HepG2 (cell line): ENCODE measurements around the gene SLITRK1.

Experiments used
- FOXA3 ChIP-seq: IDR thresholded peaks from 2 replicates; pipeline ENCODE4 v1.6.1; 2016; ENCODE audit warnings: missing genetic modification reagents, missing compliant biosample characterization
- HDAC1 ChIP-seq: sonication (generic); formaldehyde crosslinking; IDR thresholded peaks from 2 replicates; pipeline ENCODE4 v1.5.1; 2020; ENCODE audit warnings: mild to moderate bottlenecking, missing genetic modification reagents
- MTF2 ChIP-seq: sonication (generic); formaldehyde crosslinking; IDR thresholded peaks from 2 replicates; pipeline ENCODE4 v1.5.0; 2020; ENCODE audit warnings: missing genetic modification reagents, borderline replicate concordance
- RBM22 ChIP-seq: fragments of 200-400 bp; formaldehyde crosslinking; optimal IDR thresholded peaks from 2 replicates; pipeline ENCODE3; 2017; ENCODE audit warnings: mild to moderate bottlenecking, low read length, moderate library complexity
- ZBTB20 ChIP-seq: sonication (generic); formaldehyde crosslinking; IDR thresholded peaks from 2 replicates; pipeline ENCODE4 v1.8.1; 2023; ENCODE audit warnings: missing genetic modification reagents, low read depth, mild to moderate bottlenecking, borderline replicate concordance
- ZNF841 ChIP-seq: sonication (generic); formaldehyde crosslinking; IDR thresholded peaks from 2 replicates; pipeline ENCODE4 v1.8.1; 2023; ENCODE audit warnings: missing genetic modification reagents, borderline replicate concordance
- TF ChIP-seq, protein P1 (sequence below): sonication (generic); formaldehyde crosslinking; IDR thresholded peaks from 2 replicates; pipeline ENCODE4 v1.4.0; 2020; ENCODE audit warnings: mild to moderate bottlenecking, missing genetic modification reagents

DNA sequence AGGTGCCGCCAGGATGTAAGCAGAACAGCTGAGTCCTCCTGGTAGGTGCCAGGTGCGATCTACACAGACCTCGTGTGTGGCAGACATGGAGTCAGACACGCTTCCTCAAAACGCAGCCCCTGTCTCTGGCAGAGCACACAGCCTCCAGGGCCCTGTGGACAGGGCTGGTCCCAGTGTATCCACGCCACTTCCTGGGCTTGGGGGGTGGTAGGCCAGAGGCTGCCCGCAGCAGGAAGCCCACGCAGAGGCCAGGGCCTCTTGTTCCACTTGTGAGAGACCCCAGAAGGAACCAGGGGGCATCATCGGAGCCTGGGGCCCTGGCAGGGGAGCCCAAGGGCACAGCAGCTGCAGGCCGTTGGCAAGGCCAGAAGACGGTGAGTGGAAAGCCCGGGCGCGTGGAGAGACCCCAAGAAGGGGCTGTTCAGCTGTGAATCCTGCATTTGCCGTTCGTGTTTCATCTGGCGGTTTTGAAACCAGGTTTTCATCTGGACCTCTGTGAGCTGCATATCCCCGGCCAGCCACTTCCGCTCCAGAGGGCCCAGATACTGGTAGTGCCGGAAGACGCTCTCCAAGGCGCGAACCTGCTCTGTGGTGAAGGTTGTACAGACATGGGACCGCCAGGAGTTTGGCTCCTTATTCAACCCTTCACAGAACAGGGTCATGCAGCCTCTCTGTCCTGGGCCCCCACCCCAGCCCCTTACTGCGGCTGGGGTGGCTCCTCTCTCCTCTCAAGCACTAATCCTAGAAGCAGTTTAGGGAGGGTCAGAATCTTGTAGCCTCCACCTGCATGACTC, 25.1 kb upstream of the SLITRK1 start:
- TF ChIP-seq RBM22, result no peak
- TF ChIP-seq ZBTB20 (CRISPR knock-in tag), result no peak
- TF ChIP-seq MTF2, result no peak
- TF ChIP-seq ZNF841 (CRISPR knock-in tag), result no peak
- TF ChIP-seq, protein P1, sequence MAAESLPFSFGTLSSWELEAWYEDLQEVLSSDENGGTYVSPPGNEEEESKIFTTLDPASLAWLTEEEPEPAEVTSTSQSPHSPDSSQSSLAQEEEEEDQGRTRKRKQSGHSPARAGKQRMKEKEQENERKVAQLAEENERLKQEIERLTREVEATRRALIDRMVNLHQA (CRISPR knock-in tag), result no peak
- no peak for TF ChIP-seq FOXA3 (CRISPR knock-in tag)
- TF ChIP-seq HDAC1, result no peak
